Naive thymus-derived CD4-positive, alpha-beta T cell (primary cell): ENCODE measurements around the gene RGPD3. TPM values are rescaled to one million over a fixed set of nuclear protein-coding genes. Genes with fewer than 3 reads are reported as not detected.

Experiments used
- ATAC-seq: fragments of 150-1000 bp; cut with Tn5 transposase; 2 replicates; pipeline ENCODE4 v1.10.0; 2021; ENCODE audit warnings: mild to moderate bottlenecking, moderate library complexity
- CTCF ChIA-PET: fragments of 350-600 bp; sonication (Branson Sonifier 250); formaldehyde crosslinking; loops from one replicate; lab custom pipeline; 2021; ENCODE audit warnings: antibody characterized with exemption; lab: Charles Lee
- POLR2A ChIA-PET: fragments of 350-600 bp; sonication (Branson Sonifier 250); formaldehyde crosslinking; loops from one replicate; lab custom pipeline; 2021; ENCODE audit warnings: antibody characterized with exemption, inconsistent platforms; lab: Charles Lee
- DNase-seq, 9 donors: peaks; one replicate each; pipeline versions ENCODE4 v3.0.0 to v3.0.0-alpha.2; 2020 to 2022; ENCODE audit warnings: mixed read lengths in 1 of 9
- H3K27ac ChIP-seq: one replicate; pipeline ENCODE4 v1.7.0; 2013; ENCODE audit warnings: mild to moderate bottlenecking, low read depth, low read length, moderate library complexity
- H3K27me3 ChIP-seq, 2 donors: one replicate each; pipeline ENCODE4 v1.7.0; 2013; ENCODE audit warnings: low read length in 2 of 2, mild to moderate bottlenecking in 2 of 2, moderate library complexity in 2 of 2; ENCODE audit not compliant: control insufficient read depth in 2 of 2, insufficient read depth in 2 of 2
- H3K36me3 ChIP-seq, 3 experiments: 1 replicate in 2 of 3; 2 replicates in 1 of 3; pipeline ENCODE4 v1.7.0; 2013; ENCODE audit warnings: low read length in 3 of 3, mild to moderate bottlenecking in 3 of 3, moderate library complexity in 1 of 3; ENCODE audit not compliant: insufficient read depth in 3 of 3, control insufficient read depth in 2 of 3
- H3K4me1 ChIP-seq, 2 donors: one replicate each; pipeline ENCODE4 v1.7.0; 2013; ENCODE audit warnings: low read length in 2 of 2, mild to moderate bottlenecking in 2 of 2, moderate library complexity in 1 of 2; ENCODE audit not compliant: control insufficient read depth in 2 of 2, insufficient read depth in 2 of 2
- H3K4me3 ChIP-seq: 2 replicates; pipeline ENCODE4 v1.7.0; 2013; ENCODE audit warnings: mild to moderate bottlenecking, low read length
- H3K9me3 ChIP-seq, 3 experiments: 1 replicate in 2 of 3; 2 replicates in 1 of 3; pipeline ENCODE4 v1.7.0; 2013; ENCODE audit warnings: low read length in 3 of 3; ENCODE audit not compliant: control insufficient read depth in 2 of 3
- H3K27ac Mint-ChIP-seq, 9 donors: one replicate each; pipeline ENCODE4 v1.8.0; 2020 to 2022; ENCODE audit warnings: mixed read lengths in 9 of 9, mild to moderate bottlenecking in 8 of 9, moderate library complexity in 5 of 9, inconsistent platforms in 2 of 9
- H3K27me3 Mint-ChIP-seq, 5 donors: one replicate each; pipeline ENCODE4 v1.8.0; 2021 to 2022; ENCODE audit warnings: mixed read lengths in 5 of 5, mild to moderate bottlenecking in 1 of 5
- H3K36me3 Mint-ChIP-seq, 5 donors: one replicate each; pipeline ENCODE4 v1.8.0; 2020 to 2022; ENCODE audit warnings: mixed read lengths in 5 of 5, mild to moderate bottlenecking in 3 of 5, inconsistent platforms in 1 of 5
- H3K4me1 Mint-ChIP-seq, 7 donors: one replicate each; pipeline ENCODE4 v1.8.0; 2020 to 2022; ENCODE audit warnings: mixed read lengths in 7 of 7, mild to moderate bottlenecking in 3 of 7, inconsistent platforms in 1 of 7
- H3K4me3 Mint-ChIP-seq, 10 donors: one replicate each; pipeline ENCODE4 v1.8.0; 2020 to 2022; ENCODE audit warnings: mild to moderate bottlenecking in 10 of 10, mixed read lengths in 10 of 10, moderate library complexity in 6 of 10, inconsistent platforms in 2 of 10
- H3K9me3 Mint-ChIP-seq, 11 donors: one replicate each; pipeline ENCODE4 v1.8.0; 2020 to 2022; ENCODE audit warnings: mixed read lengths in 11 of 11, mild to moderate bottlenecking in 4 of 11, inconsistent platforms in 1 of 11, moderate library complexity in 1 of 11
- intact Hi-C, 2 donors: fragments of 100-400 bp; cut with micrococcal nuclease; formaldehyde crosslinking; loops; one replicate each; pipeline ENCODE4 v1.15.1; 2023
- polyA plus RNA-seq, 2 donors: library from polyadenylated mRNA; unstranded; fragments of 300-500 nt; fragmentation: Illumina TruSeq; gene quantifications; one replicate each; pipeline ENCODE4 v1.2.3, GENCODE V29; 2021
- total RNA-seq, 6 experiments: library from RNA in 5 of 6; stranded (reverse) in 5 of 6; gene quantifications; 1 replicate in 5 of 6; 2 replicates in 1 of 6; pipeline ENCODE4 v1.2.3 and lab custom pipeline; 2021 to 2026

Gene RGPD3
- total and polyA plus RNA-seq, 7 experiments from 2014 or later, result 0.17 to 0.47 (median 0.32) TPM; not detected in 2

DNA sequence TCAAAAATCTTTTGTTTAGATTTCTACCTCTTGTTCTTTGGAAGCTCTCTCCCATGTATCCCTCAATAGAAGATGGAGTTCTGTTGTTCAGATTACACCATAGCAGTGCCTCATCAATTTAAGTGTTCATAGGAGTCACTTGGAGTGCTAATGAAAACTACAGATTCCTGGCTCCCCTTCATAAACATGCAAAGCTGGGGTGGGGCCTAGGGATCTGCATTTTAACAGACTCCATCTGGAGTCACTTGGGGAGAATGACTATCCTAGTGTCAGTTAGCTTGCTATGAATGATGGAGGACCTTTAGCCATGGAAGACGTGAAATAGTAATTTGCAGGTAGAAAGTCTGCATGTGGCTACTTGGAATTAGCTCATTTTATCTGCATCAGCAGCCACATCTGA is 105.4 kb downstream of the RGPD3 start:
- Histone ChIP-seq H3K9me3 (no peaks in the 10 kb centered on the region), H3K27me3 (no peaks in the 10 kb centered on the region), H3K4me1 (no peaks in the 10 kb centered on the region), H3K36me3 (no peaks in the 10 kb centered on the region), H3K27ac (no peak overlapping the region), H3K4me3 (no peak overlapping the region)
- Mint-ChIP-seq H3K9me3 (peaks cover 0 to 4% (median 0%) of the 10 kb centered on the region in 11 donors), H3K27ac (no peak overlapping the region), H3K36me3 (no peaks in the 10 kb centered on the region), H3K27me3 (peaks cover 4 to 27% (median 10%) of the 10 kb centered on the region in 5 donors), H3K4me1 (no peaks in the 10 kb centered on the region), H3K4me3 (no peak overlapping the region)
- ChIA-PET POLR2A (no interaction called here), CTCF (interaction anchor here (0.6 kb wide), 2 partner anchors 109 to 575 kb away, joined by 3 read pairs; no protein-coding TSS in a partner anchor)
- ATAC-seq (no peak), DNase-seq (no peak)
- intact Hi-C loops, result no loop called here

- H3K27ac ChIP-seq, result no peak overlapping the region
- H3K4me1 ChIP-seq, result no peaks in the 10 kb centered on the region
- no peaks in the 10 kb centered on the region for H3K9me3 Mint-ChIP-seq
- no peak for ATAC-seq
- no peaks in the 10 kb centered on the region for H3K4me1 Mint-ChIP-seq
- no peak overlapping the region for H3K27ac Mint-ChIP-seq
- H3K9me3 ChIP-seq, result no peaks in the 10 kb centered on the region
- no peak overlapping the region for H3K4me3 Mint-ChIP-seq
- ChIA-PET CTCF (no interaction called here), POLR2A (no interaction called here)
- no peaks in the 10 kb centered on the region for H3K36me3 ChIP-seq
- H3K4me3 ChIP-seq, result no peak overlapping the region
- H3K27me3 ChIP-seq, result no peaks in the 10 kb centered on the region
- H3K36me3 Mint-ChIP-seq, result no peaks in the 10 kb centered on the region
- no peak for DNase-seq
- H3K27me3 Mint-ChIP-seq, result peaks cover 4 to 38% (median 13%) of the 10 kb centered on the region in 5 donors
- intact Hi-C loops, result no loop called here
Observed at GRCh38 chr2:106359512-106359911, 108.7 kb downstream of the RGPD3 start.

DNA sequence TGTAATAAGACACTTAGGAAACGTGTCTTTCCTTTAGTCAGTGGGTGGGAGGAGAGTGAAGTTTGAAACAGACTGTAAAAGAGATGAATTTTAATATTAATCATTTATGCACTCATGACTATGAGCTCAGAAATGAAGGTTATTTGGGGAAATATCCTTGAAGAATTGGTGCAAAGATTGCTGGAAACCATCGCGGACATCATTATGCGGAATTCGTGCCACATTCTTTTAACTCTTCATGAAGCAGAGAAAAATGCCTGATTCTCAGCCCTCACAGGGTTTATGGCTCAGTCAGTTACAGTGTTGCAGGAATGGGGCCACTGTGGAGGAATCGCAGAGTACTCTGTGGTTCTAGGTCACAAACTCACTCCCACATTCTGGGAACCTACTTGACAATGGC is 109.7 kb downstream of the RGPD3 start:
- no peak overlapping the region for H3K4me3 Mint-ChIP-seq
- ATAC-seq (no peak), DNase-seq (no peak)
- Histone ChIP-seq H3K27me3 (no peaks in the 10 kb centered on the region), H3K4me1 (no peaks in the 10 kb centered on the region), H3K9me3 (no peaks in the 10 kb centered on the region), H3K4me3 (no peak overlapping the region), H3K27ac (no peak overlapping the region), H3K36me3 (no peaks in the 10 kb centered on the region)
- ChIA-PET CTCF (no interaction called here), POLR2A (no interaction called here)
- no peak overlapping the region for H3K27ac Mint-ChIP-seq
- no peaks in the 10 kb centered on the region for H3K9me3 Mint-ChIP-seq
- intact Hi-C loops, result no loop called here
- H3K4me1 Mint-ChIP-seq, result no peaks in the 10 kb centered on the region
- H3K27me3 Mint-ChIP-seq, result peaks cover 4 to 43% (median 14%) of the 10 kb centered on the region in 5 donors
- H3K36me3 Mint-ChIP-seq, result no peaks in the 10 kb centered on the region

DNA sequence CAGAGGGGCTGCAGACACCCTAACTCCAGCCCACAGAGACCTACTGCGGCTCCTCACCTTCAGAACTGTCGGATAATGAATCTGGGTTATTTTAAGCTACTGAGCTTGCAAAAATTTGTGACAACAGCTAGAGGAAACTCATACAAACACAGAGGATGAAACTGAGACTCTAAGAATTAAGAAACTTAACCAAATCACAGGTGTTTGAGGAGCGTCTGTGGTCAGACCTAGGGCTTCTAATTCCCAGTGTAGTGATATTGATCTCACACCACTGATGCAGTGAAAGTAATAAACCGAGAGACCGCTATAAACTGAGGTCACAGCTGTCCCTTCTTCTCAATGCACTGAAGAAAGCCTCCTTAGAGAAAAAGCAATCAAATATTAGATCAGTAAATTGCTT is 110.1 kb downstream of the RGPD3 start:
- CTCF ChIA-PET, result no interaction called here
- H3K4me1 Mint-ChIP-seq, result peaks cover 0 to 2% (median 0%) of the 10 kb centered on the region in 7 donors
- H3K27ac Mint-ChIP-seq, result no peak overlapping the region
- Histone ChIP-seq H3K27ac (no peak overlapping the region), H3K9me3 (no peaks in the 10 kb centered on the region), H3K36me3 (no peaks in the 10 kb centered on the region), H3K4me3 (no peak overlapping the region), H3K27me3 (no peaks in the 10 kb centered on the region), H3K4me1 (no peaks in the 10 kb centered on the region)
- no peak for DNase-seq
- no peak overlapping the region for H3K4me3 Mint-ChIP-seq
- no peak for ATAC-seq
- intact Hi-C loops, result no loop called here
- no peaks in the 10 kb centered on the region for H3K36me3 Mint-ChIP-seq
- H3K27me3 Mint-ChIP-seq, result peaks cover 4 to 44% (median 15%) of the 10 kb centered on the region in 5 donors
- POLR2A ChIA-PET, result no interaction called here
- no peaks in the 10 kb centered on the region for H3K9me3 Mint-ChIP-seq

DNA sequence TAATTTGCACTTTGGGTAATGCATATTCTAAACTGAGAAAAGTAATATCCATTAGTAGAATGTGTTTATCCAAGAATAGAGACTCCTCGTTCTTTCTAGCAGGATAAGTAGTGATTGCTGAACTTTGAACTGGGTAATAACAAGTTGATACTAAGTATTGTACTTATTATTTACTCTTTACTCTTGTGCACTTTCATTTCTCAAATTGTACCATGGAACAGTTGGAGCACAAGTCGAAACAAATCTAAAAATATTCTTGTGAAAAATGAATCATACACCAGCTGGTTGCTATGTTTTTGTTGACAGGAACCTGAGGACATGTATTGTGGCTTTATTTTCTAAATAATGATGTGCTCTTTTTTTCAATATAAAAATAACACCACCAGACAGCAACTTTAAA is 111.9 kb downstream of the RGPD3 start:
- Mint-ChIP-seq H3K27ac (no peak overlapping the region), H3K27me3 (peaks cover 4 to 41% (median 15%) of the 10 kb centered on the region in 5 donors), H3K4me3 (no peak overlapping the region), H3K9me3 (no peaks in the 10 kb centered on the region), H3K36me3 (no peaks in the 10 kb centered on the region), H3K4me1 (peaks cover 0 to 2% (median 0%) of the 10 kb centered on the region in 7 donors)
- DNase-seq, result no peak
- Histone ChIP-seq H3K4me3 (no peak overlapping the region), H3K27me3 (peaks cover 0 to 2% of the 10 kb centered on the region in 2 donors), H3K36me3 (no peaks in the 10 kb centered on the region), H3K27ac (no peak overlapping the region), H3K9me3 (no peaks in the 10 kb centered on the region), H3K4me1 (no peaks in the 10 kb centered on the region)
- intact Hi-C loops, result no loop called here
- ATAC-seq, result no peak
- POLR2A ChIA-PET, result no interaction called here
- CTCF ChIA-PET, result no interaction called here

GRCh38 chr2:106353676-106354075 is 114.5 kb downstream of the RGPD3 start:
- DNase-seq, result no peak
- ATAC-seq, result peak; percentile 50
- H3K4me1 ChIP-seq, result no peaks in the 10 kb centered on the region
- no peaks in the 10 kb centered on the region for H3K9me3 ChIP-seq
- POLR2A ChIA-PET, result no interaction called here
- H3K36me3 ChIP-seq, result no peaks in the 10 kb centered on the region
- Mint-ChIP-seq H3K27me3 (peaks cover 0 to 33% (median 8%) of the 10 kb centered on the region in 5 donors), H3K4me3 (no peak overlapping the region), H3K36me3 (no peaks in the 10 kb centered on the region), H3K4me1 (peaks cover 0 to 2% (median 0%) of the 10 kb centered on the region in 7 donors), H3K27ac (no peak overlapping the region), H3K9me3 (no peaks in the 10 kb centered on the region)
- peaks cover 0 to 2% of the 10 kb centered on the region in 2 donors for H3K27me3 ChIP-seq
- CTCF ChIA-PET, result no interaction called here
- intact Hi-C loops, result no loop called here
- no peak overlapping the region for H3K4me3 ChIP-seq
- H3K27ac ChIP-seq, result no peak overlapping the region

GRCh38 chr2:106350980-106351379 is 117.2 kb downstream of the RGPD3 start:
- Histone ChIP-seq H3K27me3 (peaks cover 0 to 2% of the 10 kb centered on the region in 2 donors), H3K4me1 (no peaks in the 10 kb centered on the region), H3K27ac (no peak overlapping the region), H3K4me3 (no peak overlapping the region), H3K36me3 (no peaks in the 10 kb centered on the region), H3K9me3 (no peaks in the 10 kb centered on the region)
- Mint-ChIP-seq H3K4me3 (no peak overlapping the region), H3K27ac (no peak overlapping the region), H3K9me3 (no peaks in the 10 kb centered on the region), H3K27me3 (peaks cover 0 to 39% (median 7%) of the 10 kb centered on the region in 5 donors), H3K36me3 (no peaks in the 10 kb centered on the region), H3K4me1 (peaks cover 0 to 7% (median 0%) of the 10 kb centered on the region in 7 donors)
- ChIA-PET POLR2A (no interaction called here), CTCF (no interaction called here)
- DNase-seq (no peak), ATAC-seq (no peak)
- intact Hi-C loops, result no loop called here
